Left lung (tissue), 10 donors: Measurements from ENCODE around the gene ZFP64. TPM values are rescaled to one million over a fixed set of nuclear protein-coding genes. Genes with fewer than 3 reads are reported as not detected.

ENCODE experiments used
- ATAC-seq: fragments of 200-7000 bp; cut with Tn5 transposase; one replicate; pipeline ENCODE4 v1.9.1; 2020; ENCODE audit warnings: moderate library complexity
- DNase-seq, 4 donors: peaks; one replicate each; pipeline ENCODE4 v3.0.0-alpha.2; 2013 to 2020
- H3K27ac ChIP-seq, 2 donors: fragments of 200-600 bp; sonication (generic) in 1 of 2; one replicate each; pipeline versions ENCODE4 v1.5.0 to v1.8.0; 2020 to 2021
- H3K27me3 ChIP-seq, 2 donors: fragments of 200-600 bp; sonication (generic) in 1 of 2; one replicate each; pipeline versions ENCODE4 v1.5.0 to v1.8.0; 2020 to 2021
- H3K36me3 ChIP-seq, 2 donors: fragments of 200-600 bp; sonication (generic) in 1 of 2; one replicate each; pipeline versions ENCODE4 v1.5.0 to v1.8.0; 2020 to 2021
- H3K4me1 ChIP-seq, 2 donors: fragments of 200-600 bp; one replicate each; pipeline ENCODE4 v1.8.0; 2021
- H3K4me3 ChIP-seq, 2 donors: fragments of 200-600 bp; sonication (generic) in 1 of 2; one replicate each; pipeline versions ENCODE4 v1.5.0 to v1.8.0; 2020 to 2021; ENCODE audit warnings: mild to moderate bottlenecking in 1 of 2
- H3K9me3 ChIP-seq, 2 donors: fragments of 200-600 bp; sonication (generic) in 1 of 2; one replicate each; pipeline versions ENCODE4 v1.5.0 to v1.8.0; 2020 to 2021
- intact Hi-C, 2 donors: fragments of 100-400 bp; cut with DNase I; formaldehyde crosslinking; loops; one replicate each; pipeline versions ENCODE4 v1.11.2 to v1.14.2; 2022
- polyA plus RNA-seq, 6 donors: library from polyadenylated mRNA; unstranded; fragments of 120-200 nt; gene quantifications; one replicate each; pipeline ENCODE4 v1.2.1, GENCODE V29; 2013; ENCODE audit not compliant: insufficient read length in 6 of 6
- total RNA-seq, 2 donors: library from RNA; stranded (reverse); fragmentation: NEBNext Ultra II Directional; extraction: Animal tissue kit (Norgen Biotek cat#: 25700); gene quantifications; one replicate each; pipeline ENCODE4 v1.2.1, GENCODE V29; 2021
- TF ChIP-seq, protein P1 (sequence below), 2 donors: fragments of 200-600 bp; sonication (generic) in 1 of 2; IDR thresholded peaks; one replicate each; pipeline versions ENCODE4 v1.5.0 to v1.8.0; 2021; ENCODE audit warnings: antibody characterized with exemption in 2 of 2
- donor health status: DM: no; HTN: yes; CAD: no.
- donor health status: DM: no; HTN: no; CAD: no.

ZFP64 gene
- total and polyA plus RNA-seq, 8 donors: 10.8 to 22.1 (median 18.7) TPM

DNA sequence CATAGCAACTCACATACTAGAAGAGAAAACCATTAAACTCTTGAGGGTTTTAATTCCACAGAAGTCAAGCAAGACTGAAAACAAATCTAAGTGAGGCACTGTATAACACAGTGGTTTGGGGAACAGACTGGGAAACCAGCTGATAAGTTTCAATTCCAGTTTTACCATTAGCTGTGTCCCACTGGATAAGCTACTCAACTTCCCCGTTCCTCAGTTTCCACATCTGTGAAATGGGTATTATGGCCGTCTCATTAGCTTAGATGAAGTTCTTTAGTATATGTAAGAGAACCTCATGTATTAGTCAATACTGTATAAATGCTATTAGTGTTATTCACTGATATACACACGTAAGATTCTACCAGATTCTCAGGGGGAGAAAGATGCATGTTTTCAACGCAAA, 89.0 kb downstream of the ZFP64 start:
- intact Hi-C loops: no loop called here
- no peak overlapping the region for H3K27ac ChIP-seq
- H3K27me3 ChIP-seq: peaks cover 30 to 45% of the 10 kb centered on the region in 2 donors

DNA sequence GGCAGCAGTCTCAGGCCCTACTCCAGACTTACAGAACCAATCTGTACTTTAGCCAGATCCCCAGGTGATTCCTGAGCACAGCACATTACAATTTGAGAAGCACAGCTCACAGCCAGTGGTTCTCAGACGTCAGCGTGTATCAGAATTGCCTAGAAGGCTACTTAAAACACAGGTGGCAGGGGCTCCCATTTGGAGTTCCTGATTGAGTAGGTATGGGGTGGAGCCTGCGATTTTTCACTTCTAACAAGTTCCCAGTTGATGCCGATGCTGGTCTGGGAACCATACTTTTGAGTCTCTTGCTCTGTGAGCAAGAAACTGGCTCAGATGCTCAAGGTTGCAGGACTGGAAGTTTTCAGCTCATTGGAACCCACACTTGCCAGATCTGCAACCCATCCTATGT, 89.5 kb downstream of the ZFP64 start:
- TF ChIP-seq, protein P1, sequence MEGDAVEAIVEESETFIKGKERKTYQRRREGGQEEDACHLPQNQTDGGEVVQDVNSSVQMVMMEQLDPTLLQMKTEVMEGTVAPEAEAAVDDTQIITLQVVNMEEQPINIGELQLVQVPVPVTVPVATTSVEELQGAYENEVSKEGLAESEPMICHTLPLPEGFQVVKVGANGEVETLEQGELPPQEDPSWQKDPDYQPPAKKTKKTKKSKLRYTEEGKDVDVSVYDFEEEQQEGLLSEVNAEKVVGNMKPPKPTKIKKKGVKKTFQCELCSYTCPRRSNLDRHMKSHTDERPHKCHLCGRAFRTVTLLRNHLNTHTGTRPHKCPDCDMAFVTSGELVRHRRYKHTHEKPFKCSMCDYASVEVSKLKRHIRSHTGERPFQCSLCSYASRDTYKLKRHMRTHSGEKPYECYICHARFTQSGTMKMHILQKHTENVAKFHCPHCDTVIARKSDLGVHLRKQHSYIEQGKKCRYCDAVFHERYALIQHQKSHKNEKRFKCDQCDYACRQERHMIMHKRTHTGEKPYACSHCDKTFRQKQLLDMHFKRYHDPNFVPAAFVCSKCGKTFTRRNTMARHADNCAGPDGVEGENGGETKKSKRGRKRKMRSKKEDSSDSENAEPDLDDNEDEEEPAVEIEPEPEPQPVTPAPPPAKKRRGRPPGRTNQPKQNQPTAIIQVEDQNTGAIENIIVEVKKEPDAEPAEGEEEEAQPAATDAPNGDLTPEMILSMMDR (IDR thresholded peaks at IDR 0.05): no peak
- DNase-seq (no peak), ATAC-seq (no peak)
- intact Hi-C loops: no loop called here
- H3K36me3 ChIP-seq: no peaks in the 10 kb centered on the region
- H3K9me3 ChIP-seq: no peaks in the 10 kb centered on the region
- peaks cover 18 to 28% of the 10 kb centered on the region in 2 donors for H3K4me1 ChIP-seq
- H3K27me3 ChIP-seq: peaks cover 30 to 43% of the 10 kb centered on the region in 2 donors
- H3K27ac ChIP-seq: no peak overlapping the region
- H3K4me3 ChIP-seq: no peak overlapping the region

More for the DNA sequence above, 89.0 kb downstream of the ZFP64 start:
- no peak for DNase-seq
- H3K36me3 ChIP-seq: no peaks in the 10 kb centered on the region
- TF ChIP-seq, protein P1 (IDR thresholded peaks at IDR 0.05): no peak
- peaks cover 18 to 28% of the 10 kb centered on the region in 2 donors for H3K4me1 ChIP-seq
- H3K9me3 ChIP-seq: no peaks in the 10 kb centered on the region
- no peak overlapping the region for H3K4me3 ChIP-seq
- no peak for ATAC-seq
